ENCODE data around the gene DIPK1B.

Gene DIPK1B

DNA sequence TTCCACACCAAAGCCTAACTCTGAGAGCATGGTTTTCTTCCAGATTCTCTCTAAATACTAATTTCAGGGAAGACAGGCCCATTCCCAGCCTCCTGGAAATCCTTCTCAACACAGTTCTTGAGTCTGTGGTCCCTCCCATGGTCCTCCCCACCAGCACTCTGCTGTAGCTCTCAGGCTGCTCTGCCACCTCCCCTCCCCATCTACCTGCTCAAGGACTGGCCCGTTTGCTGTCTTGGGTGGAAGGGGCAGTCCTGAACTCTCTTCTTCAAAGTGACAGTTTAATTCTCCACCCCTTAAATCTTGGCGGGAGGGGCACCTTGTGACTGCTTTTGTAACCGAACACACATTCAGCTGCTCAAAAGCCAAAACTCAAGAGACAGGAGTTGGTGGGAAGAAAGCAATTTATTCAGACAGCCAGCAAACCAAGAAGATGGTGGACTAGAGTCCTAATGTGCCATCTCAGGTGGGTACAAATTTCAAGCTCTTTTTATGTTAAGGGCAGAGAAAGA, 59.6 kb downstream of the DIPK1B start:
- DNase-seq, result no peak

GRCh38 chr9:136773386-136774044, 61.1 kb downstream of the DIPK1B start:
- DNase-seq, result peak in 1 of 14 donors; percentile 52
